ENCODE data around the gene RSKR.

GRCh38 chr17:28645576-28645939, 31.6 kb upstream of the RSKR start:
- TF ChIP-seq CTCF (IDR thresholded peaks at IDR 0.05; ENCODE audit: low read length): no peak
- TF ChIP-seq EZH2 (optimal IDR thresholded peaks at IDR 0.05; ENCODE audit: low read depth, low read length): no peak
